H1 (cell line): ENCODE measurements around the gene CAMKMT.

Experiments used
- BACH1 ChIP-seq: IDR thresholded peaks from 2 replicates; pipeline ENCODE4 v1.6.1; 2012; ENCODE audit warnings: low read length, improper control_type of control experiment
- SIX5 ChIP-seq: IDR thresholded peaks from 2 replicates; pipeline ENCODE4 v1.6.1; 2011; ENCODE audit warnings: mild to moderate bottlenecking, low read depth, low read length
- SP1 ChIP-seq: IDR thresholded peaks from 2 replicates; pipeline ENCODE4 v1.6.1; 2011; ENCODE audit warnings: low read depth, low read length
- TF ChIP-seq, protein P1 (sequence below), 3 experiments: IDR thresholded peaks; 1 replicate in 2 of 3; 2 replicates in 1 of 3; pipeline versions ENCODE4 v1.5.1 to v1.6.1; 2011; ENCODE audit warnings: low read length in 3 of 3, mild to moderate bottlenecking in 3 of 3, inconsistent platforms in 2 of 3, low read depth in 1 of 3, moderate library complexity in 1 of 3; ENCODE audit not compliant: insufficient read depth in 1 of 3; ENCODE audit errors: control extremely low read depth in 1 of 3

DNA sequence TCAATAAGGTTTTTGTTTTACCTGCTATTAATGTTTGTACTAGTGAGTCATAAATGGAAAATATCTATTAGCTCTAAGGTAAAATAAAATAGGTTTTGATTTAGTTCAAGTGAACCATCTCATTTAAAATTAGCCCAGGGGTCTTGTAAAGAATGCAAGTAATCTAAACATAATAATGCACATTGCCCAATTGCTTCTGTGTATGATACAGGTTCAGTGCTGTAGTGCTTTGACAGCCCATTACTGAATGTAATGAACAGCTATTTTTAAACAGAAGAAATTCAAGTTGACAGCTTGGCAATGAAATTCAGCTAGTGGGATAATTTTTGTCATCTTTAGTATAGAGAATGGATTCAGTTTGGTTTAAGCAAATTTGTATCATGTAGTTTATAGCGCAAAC lies 91.5 kb downstream of the CAMKMT start:
- TF ChIP-seq, protein P1, sequence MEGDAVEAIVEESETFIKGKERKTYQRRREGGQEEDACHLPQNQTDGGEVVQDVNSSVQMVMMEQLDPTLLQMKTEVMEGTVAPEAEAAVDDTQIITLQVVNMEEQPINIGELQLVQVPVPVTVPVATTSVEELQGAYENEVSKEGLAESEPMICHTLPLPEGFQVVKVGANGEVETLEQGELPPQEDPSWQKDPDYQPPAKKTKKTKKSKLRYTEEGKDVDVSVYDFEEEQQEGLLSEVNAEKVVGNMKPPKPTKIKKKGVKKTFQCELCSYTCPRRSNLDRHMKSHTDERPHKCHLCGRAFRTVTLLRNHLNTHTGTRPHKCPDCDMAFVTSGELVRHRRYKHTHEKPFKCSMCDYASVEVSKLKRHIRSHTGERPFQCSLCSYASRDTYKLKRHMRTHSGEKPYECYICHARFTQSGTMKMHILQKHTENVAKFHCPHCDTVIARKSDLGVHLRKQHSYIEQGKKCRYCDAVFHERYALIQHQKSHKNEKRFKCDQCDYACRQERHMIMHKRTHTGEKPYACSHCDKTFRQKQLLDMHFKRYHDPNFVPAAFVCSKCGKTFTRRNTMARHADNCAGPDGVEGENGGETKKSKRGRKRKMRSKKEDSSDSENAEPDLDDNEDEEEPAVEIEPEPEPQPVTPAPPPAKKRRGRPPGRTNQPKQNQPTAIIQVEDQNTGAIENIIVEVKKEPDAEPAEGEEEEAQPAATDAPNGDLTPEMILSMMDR (IDR thresholded peaks at IDR 0.05; ENCODE audit: control extremely low read depth in 1 of 3, insufficient read depth in 1 of 3, low read depth in 1 of 3, low read length in 3 of 3) = no peak
- no peak for TF ChIP-seq SIX5
- no peak for TF ChIP-seq BACH1
- TF ChIP-seq SP1 = no peak
